HG02943 (cell line): Measurements from ENCODE around the gene TRAF1.

ENCODE experiments used
- ATAC-seq: cut with Tn5 transposase; IDR thresholded peaks from one replicate; pipeline ENCODE4 v1.9.1; 2021; ENCODE audit warnings: mild to moderate bottlenecking, low read depth, moderate library complexity; ENCODE audit not compliant: unreplicated experiment

The TRAF1 gene

GRCh38 chr9:120924698-120925534, 1.7 kb downstream of the TRAF1 start:
- no peak for ATAC-seq

- no peak for ATAC-seq
Measured at GRCh38 chr9:120923620-120924328, 2.8 kb downstream of the TRAF1 start.

GRCh38 chr9:120922404-120923195, 4.0 kb downstream of the TRAF1 start:
- ATAC-seq = no peak

- no peak for ATAC-seq
Measured at GRCh38 chr9:120921661-120922181, 4.9 kb downstream of the TRAF1 start.

DNA sequence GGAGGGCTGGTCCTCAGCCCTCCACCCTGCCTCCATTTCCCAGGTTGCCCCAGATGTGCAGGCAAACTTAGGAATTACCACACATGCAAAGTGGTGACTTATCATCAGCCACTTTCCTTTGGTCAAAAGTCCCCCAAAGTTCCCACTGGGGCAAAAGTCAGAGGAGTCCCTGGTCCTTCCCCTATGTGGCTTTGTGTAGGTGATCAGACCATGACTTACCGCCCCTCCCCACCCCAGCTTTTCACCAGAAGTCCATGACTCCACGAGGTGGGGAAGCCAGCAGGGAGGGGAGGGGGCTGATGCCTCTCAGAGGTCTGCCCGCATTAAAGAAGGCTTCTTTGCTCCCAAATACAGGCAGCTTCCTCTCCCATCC, 5.8 kb downstream of the TRAF1 start:
- ATAC-seq = no peak

DNA sequence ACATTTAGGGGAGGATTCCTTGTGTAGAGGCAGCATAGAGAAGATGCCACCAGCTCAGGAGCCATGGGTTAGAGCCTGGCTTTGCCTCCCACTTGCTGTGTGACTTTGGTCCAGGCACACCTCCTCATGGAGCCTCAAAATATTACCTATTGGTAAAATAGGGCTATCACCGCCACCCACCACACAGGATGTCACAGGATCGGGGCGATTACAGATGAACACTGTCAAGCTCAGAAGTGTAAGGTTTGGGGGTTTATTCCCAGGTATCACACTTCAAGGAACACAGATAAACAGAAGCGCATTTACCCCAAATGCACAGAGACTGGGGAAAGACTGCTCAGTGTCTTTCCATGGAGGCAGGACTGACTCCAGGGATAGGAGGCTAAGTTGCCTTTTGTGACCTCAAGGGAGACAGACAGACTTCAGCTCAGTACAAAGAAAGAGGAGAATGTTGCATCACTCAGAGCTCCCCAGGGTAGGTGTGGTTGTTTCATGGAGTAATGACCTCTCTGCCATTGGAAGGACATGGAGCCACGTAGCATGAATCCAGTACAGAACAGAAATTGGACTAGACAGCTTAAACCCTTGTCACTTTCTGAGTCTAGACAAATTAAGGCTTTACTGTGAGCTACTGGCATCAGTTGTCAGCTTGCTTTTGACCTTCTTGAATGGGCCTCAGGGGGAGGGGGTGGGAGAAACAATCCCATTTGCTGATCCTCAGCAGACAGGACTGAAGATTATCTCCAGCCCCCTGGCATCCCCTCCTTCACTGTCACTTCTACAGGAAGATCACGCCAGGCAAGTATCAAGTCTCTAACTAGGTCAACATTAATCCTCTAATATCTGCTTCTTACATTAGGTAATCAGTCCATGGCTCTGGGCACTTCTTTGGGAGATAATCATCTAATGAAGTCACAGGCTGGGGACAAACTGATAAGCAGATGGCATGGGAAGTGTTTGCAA, 6.5 kb downstream of the TRAF1 start:
- ATAC-seq = no peak

- ATAC-seq = no peak
Measured at GRCh38 chr9:120918931-120919842, 7.4 kb downstream of the TRAF1 start.

DNA sequence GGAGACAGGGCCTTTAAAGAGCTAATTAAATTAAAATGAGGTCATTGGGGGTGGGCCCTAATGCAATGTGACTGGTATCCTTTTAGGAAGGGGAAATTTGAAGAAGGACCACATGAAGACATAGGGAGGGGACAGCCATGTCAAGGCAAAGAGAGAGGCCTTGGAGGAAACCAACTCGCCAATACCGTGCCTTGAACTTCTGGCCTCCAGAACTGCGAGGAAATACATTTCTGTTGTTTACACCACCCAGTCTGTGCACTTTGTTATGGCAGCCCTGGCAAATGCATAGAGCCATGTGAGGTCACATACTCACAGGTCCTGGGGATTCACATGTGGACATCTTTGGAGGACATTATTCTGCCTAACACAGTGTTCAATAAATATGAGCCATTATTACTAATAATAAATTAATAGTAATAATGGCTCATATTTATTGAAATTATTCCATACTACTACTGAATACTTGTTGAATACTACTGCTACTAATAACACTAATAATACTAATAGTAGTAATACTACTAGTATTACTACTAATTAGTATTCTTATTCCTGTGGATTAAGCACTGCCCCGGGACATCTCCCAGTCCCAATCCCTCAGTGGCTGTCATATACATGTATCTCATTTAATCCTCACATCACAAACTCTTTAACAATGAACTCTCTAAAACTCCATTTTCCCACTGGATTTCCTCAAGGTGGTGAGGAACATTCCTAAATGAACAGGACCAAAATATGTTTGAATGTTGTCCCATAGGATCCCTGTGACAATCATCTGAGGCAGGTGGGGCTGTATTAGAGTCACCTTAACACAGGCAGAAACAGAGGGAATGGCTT, 8.4 kb downstream of the TRAF1 start:
- no peak for ATAC-seq

- no peak for ATAC-seq
Measured at GRCh38 chr9:120916991-120917880, 9.4 kb downstream of the TRAF1 start.

GRCh38 chr9:120916588-120916987, 10.0 kb downstream of the TRAF1 start:
- ATAC-seq = no peak

- ATAC-seq = no peak
Measured at GRCh38 chr9:120915854-120916470, 10.6 kb downstream of the TRAF1 start.

GRCh38 chr9:120914953-120915352, 11.6 kb downstream of the TRAF1 start:
- ATAC-seq = no peak

GRCh38 chr9:120914396-120914795, 12.2 kb downstream of the TRAF1 start:
- ATAC-seq = no peak

GRCh38 chr9:120913647-120914264, 12.8 kb downstream of the TRAF1 start:
- ATAC-seq = no peak

GRCh38 chr9:120912958-120913646, 13.5 kb downstream of the TRAF1 start:
- ATAC-seq = no peak
